Common myeloid progenitor, CD34-positive (primary cell): ENCODE measurements around the gene AFG3L2.

ENCODE experiments used
- CTCF ChIA-PET: fragments of 350-600 bp; sonication (Branson Sonifier 250); formaldehyde crosslinking; loops from one replicate; lab custom pipeline; 2021; ENCODE audit warnings: antibody characterized with exemption; lab: Charles Lee
- POLR2A ChIA-PET: fragments of 350-600 bp; sonication (Branson Sonifier 250); formaldehyde crosslinking; loops from one replicate; lab custom pipeline; 2021; ENCODE audit warnings: antibody characterized with exemption; lab: Charles Lee
- DNase-seq, 3 donors: peaks; one replicate each; pipeline versions ENCODE4 v3.0.0 to v3.0.0-alpha.2; 2013
- H3K27ac ChIP-seq, 2 experiments: 1 replicate in 1 of 2; 2 replicates in 1 of 2; pipeline ENCODE4 v1.7.0; 2013; ENCODE audit warnings: inconsistent platforms in 2 of 2, low read length in 2 of 2, mild to moderate bottlenecking in 2 of 2, low read depth in 1 of 2, moderate library complexity in 1 of 2; ENCODE audit not compliant: severe bottlenecking in 2 of 2, insufficient read depth in 1 of 2, poor library complexity in 1 of 2
- H3K27me3 ChIP-seq, 5 experiments: replicated peaks in 2 of 5; 1 replicate in 3 of 5; 2 replicates in 2 of 5; pipeline versions ENCODE4 v1.6.1 to v1.7.0; 2013; ENCODE audit warnings: low read length in 4 of 5, mild to moderate bottlenecking in 2 of 5, moderate library complexity in 2 of 5, inconsistent platforms in 1 of 5; ENCODE audit not compliant: insufficient read depth in 5 of 5, control insufficient read depth in 4 of 5
- H3K36me3 ChIP-seq, 4 experiments: 1 replicate in 2 of 4; 2 replicates in 2 of 4; pipeline versions ENCODE4 v1.6.1 to v1.7.0; 2013; ENCODE audit warnings: low read length in 3 of 4, control low read depth in 1 of 4, mild to moderate bottlenecking in 1 of 4; ENCODE audit not compliant: control insufficient read depth in 4 of 4, insufficient read depth in 4 of 4
- H3K4me1 ChIP-seq, 4 experiments: 1 replicate in 3 of 4; 2 replicates in 1 of 4; pipeline versions ENCODE4 v1.6.1 to v1.7.1; 2013; ENCODE audit warnings: low read length in 3 of 4, mild to moderate bottlenecking in 3 of 4, control low read depth in 1 of 4, inconsistent platforms in 1 of 4, moderate library complexity in 1 of 4; ENCODE audit not compliant: control insufficient read depth in 4 of 4, insufficient read depth in 4 of 4; ENCODE audit errors: control extremely low read depth in 1 of 4
- H3K4me3 ChIP-seq, 7 experiments: 1 replicate in 4 of 7; 2 replicates in 3 of 7; pipeline versions ENCODE4 v1.5.1 to v1.7.0; 2013; ENCODE audit warnings: mild to moderate bottlenecking in 7 of 7, low read length in 6 of 7, moderate library complexity in 6 of 7, inconsistent platforms in 2 of 7, low read depth in 2 of 7, control low read depth in 1 of 7; ENCODE audit not compliant: insufficient read depth in 4 of 7, control insufficient read depth in 1 of 7; ENCODE audit errors: extremely low read depth in 1 of 7
- H3K9me3 ChIP-seq, 5 experiments: 1 replicate in 4 of 5; 2 replicates in 1 of 5; pipeline versions ENCODE4 v1.6.1 to v1.7.1; 2013; ENCODE audit warnings: low read length in 4 of 5, mild to moderate bottlenecking in 2 of 5, inconsistent platforms in 1 of 5, low read depth in 1 of 5, moderate library complexity in 1 of 5; ENCODE audit not compliant: control insufficient read depth in 4 of 5, insufficient read depth in 2 of 5; ENCODE audit errors: control extremely low read depth in 1 of 5
- WGBS: methylation state at CpG from one replicate; pipeline ENCODE4 v1.1.5; 2013; ENCODE audit not compliant: insufficient coverage; 5-methylcytosine and 5-hydroxymethylcytosine counted together

The AFG3L2 gene

GRCh38 chr18:12399231-12399630 lies 22.2 kb upstream of the AFG3L2 start:
- Histone ChIP-seq H3K27me3 (no peaks in the 10 kb centered on the region), H3K36me3 (no peaks in the 10 kb centered on the region), H3K27ac (no peak overlapping the region), H3K4me1 (peaks cover 0 to 3% (median 1%) of the 10 kb centered on the region in 4 experiments), H3K9me3 (no peaks in the 10 kb centered on the region), H3K4me3 (no peak overlapping the region)
- 82% methylated on average over 5 of the region's 5 CpGs for WGBS
- ChIA-PET CTCF (no interaction called here), POLR2A (no interaction called here)
- DNase-seq, result no peak

DNA sequence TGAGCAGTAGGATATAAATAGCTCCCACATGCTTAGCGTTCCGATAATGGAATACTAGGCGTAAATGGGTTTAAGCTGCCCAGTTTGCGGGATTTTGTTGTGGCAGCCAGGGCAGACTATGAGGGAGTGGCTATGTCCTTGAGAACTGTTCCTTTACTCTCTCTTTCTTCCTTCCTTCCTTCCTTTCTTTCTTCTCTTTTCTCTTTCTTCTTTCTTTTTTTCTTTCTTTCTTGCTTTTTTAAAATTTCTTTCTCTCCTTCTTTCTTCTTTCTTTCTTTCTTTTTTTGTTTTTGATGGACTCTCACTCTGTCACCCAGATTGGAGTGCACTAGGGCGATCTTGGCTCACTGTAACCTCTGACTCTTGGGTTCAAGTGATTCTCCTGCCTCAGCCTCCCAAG lies 21.6 kb upstream of the AFG3L2 start:
- no peaks in the 10 kb centered on the region for H3K9me3 ChIP-seq
- H3K4me1 ChIP-seq, result peaks cover 0 to 3% (median under 1%) of the 10 kb centered on the region in 4 experiments
- no peak for DNase-seq
- ChIA-PET CTCF (interaction anchor here (0.9 kb wide), 1 partner anchor 24 kb away, joined by 4 read pairs; no protein-coding TSS in a partner anchor), POLR2A (no interaction called here)
- WGBS, result 92% methylated on average over 5 of the region's 5 CpGs
- no peaks in the 10 kb centered on the region for H3K36me3 ChIP-seq
- no peak overlapping the region for H3K27ac ChIP-seq
- no peak overlapping the region for H3K4me3 ChIP-seq
- no peaks in the 10 kb centered on the region for H3K27me3 ChIP-seq

GRCh38 chr18:12397793-12398192 lies 20.8 kb upstream of the AFG3L2 start:
- H3K4me1 ChIP-seq, result peaks cover 0 to 3% (median 0%) of the 10 kb centered on the region in 4 experiments
- 98% methylated on average over 6 of the region's 6 CpGs for WGBS
- no peak overlapping the region for H3K4me3 ChIP-seq
- ChIA-PET CTCF (interaction anchor here (0.9 to 1.3 kb wide), 3 partner anchors 8 to 253 kb away, joined by 3 to 5 read pairs (median 4); no protein-coding TSS in a partner anchor), POLR2A (no interaction called here)
- H3K27me3 ChIP-seq, result no peaks in the 10 kb centered on the region
- H3K27ac ChIP-seq, result no peak overlapping the region
- no peaks in the 10 kb centered on the region for H3K9me3 ChIP-seq
- no peaks in the 10 kb centered on the region for H3K36me3 ChIP-seq
- no peak for DNase-seq

DNA sequence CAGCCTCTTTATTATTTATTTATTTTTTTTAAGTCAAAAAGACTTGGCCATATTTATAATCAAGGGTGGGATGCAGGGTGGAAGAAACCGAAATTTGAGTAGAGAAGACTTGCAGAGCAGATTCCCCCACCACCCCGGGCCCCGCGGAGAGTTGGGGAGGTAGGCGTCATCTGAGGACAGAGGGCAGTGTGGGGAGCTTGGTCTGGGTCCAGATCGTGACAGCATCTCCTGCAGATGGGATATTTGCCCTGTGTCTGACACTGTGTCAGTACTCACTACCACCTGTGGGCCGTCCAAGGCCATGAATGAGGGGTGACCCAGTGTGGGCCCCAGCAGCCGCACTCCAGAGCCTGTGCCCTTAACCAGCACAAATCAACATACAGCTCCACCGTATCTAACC lies 20.2 kb upstream of the AFG3L2 start:
- peaks cover 0 to 3% (median 0%) of the 10 kb centered on the region in 4 experiments for H3K4me1 ChIP-seq
- no peaks in the 10 kb centered on the region for H3K27me3 ChIP-seq
- H3K9me3 ChIP-seq, result no peaks in the 10 kb centered on the region
- ChIA-PET CTCF (interaction anchor here (1.1 to 1.3 kb wide), 2 partner anchors 9 to 253 kb away, joined by 3 to 5 read pairs; no protein-coding TSS in a partner anchor), POLR2A (no interaction called here)
- no peak overlapping the region for H3K27ac ChIP-seq
- WGBS, result 90% methylated on average over 2 of the region's 9 CpGs
- H3K4me3 ChIP-seq, result no peak overlapping the region
- DNase-seq, result no peak
- no peaks in the 10 kb centered on the region for H3K36me3 ChIP-seq

DNA sequence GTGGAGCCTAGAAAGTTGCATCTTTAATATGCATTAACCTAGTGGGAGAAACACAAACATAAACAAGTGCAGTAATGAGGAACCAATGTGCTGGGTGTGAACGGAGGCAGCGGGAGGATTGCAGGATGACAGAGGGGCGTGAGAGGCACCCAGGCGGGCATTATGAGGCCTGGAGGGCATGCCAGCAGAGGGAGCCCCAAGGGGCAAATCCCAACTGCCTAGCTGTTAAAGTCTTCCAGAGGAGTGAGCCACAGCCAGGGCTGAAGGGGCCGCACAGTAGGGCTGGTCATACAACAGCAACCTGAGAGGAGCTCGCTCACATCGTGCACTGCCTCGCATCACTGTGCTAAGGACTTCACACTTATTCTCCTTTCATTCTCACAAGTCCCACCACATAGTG lies 17.4 kb upstream of the AFG3L2 start:
- Histone ChIP-seq H3K4me1 (peaks cover 0 to 4% (median 0%) of the 10 kb centered on the region in 4 experiments), H3K9me3 (no peaks in the 10 kb centered on the region), H3K27ac (no peak overlapping the region), H3K36me3 (no peaks in the 10 kb centered on the region), H3K27me3 (no peaks in the 10 kb centered on the region), H3K4me3 (no peak overlapping the region)
- DNase-seq, result peak; percentile 57 to 69 (median 64)
- ChIA-PET POLR2A (interaction anchor here (0.5 kb wide), 1 partner anchor 11 kb away, joined by 4 read pairs; no protein-coding TSS in a partner anchor), CTCF (interaction anchor here (0.6 to 7.5 kb wide), 12 partner anchors 10 to 349 kb away, joined by 3 to 111 read pairs (median 6); partner anchors contain the start of gene PRELID3A)
- 45% methylated on average over 8 of the region's 8 CpGs for WGBS

GRCh38 chr18:12393998-12394397 lies 17.0 kb upstream of the AFG3L2 start:
- no peaks in the 10 kb centered on the region for H3K27me3 ChIP-seq
- H3K9me3 ChIP-seq, result no peaks in the 10 kb centered on the region
- POLR2A ChIA-PET, result interaction anchor here (0.5 kb wide), 1 partner anchor 11 kb away, joined by 4 read pairs; no protein-coding TSS in a partner anchor
- 100% methylated on average over 6 of the region's 6 CpGs for WGBS
- no peak for DNase-seq
- H3K4me1 ChIP-seq, result peaks cover 0 to 4% (median 0%) of the 10 kb centered on the region in 4 experiments
- H3K36me3 ChIP-seq, result no peaks in the 10 kb centered on the region
- no peak overlapping the region for H3K27ac ChIP-seq
- CTCF ChIA-PET, result interaction anchor here (0.8 to 7.5 kb wide), 17 partner anchors 10 to 350 kb away, joined by 3 to 111 read pairs (median 5); partner anchors contain the start of genes CEP76 and PRELID3A
- H3K4me3 ChIP-seq, result no peak overlapping the region

GRCh38 chr18:12393510-12393909 lies 16.5 kb upstream of the AFG3L2 start:
- no peaks in the 10 kb centered on the region for H3K36me3 ChIP-seq
- ChIA-PET CTCF (interaction anchor here (0.8 to 7.5 kb wide), 22 partner anchors 9 to 350 kb away, joined by 3 to 111 read pairs (median 4); partner anchors contain the start of genes AFG3L2, CEP76 and PRELID3A), POLR2A (interaction anchor here (0.6 kb wide), 1 partner anchor 26 kb away, joined by 3 read pairs; no protein-coding TSS in a partner anchor)

More at GRCh38 chr18:12393510-12393909, 16.5 kb upstream of the AFG3L2 start:
- Histone ChIP-seq H3K4me3 (no peak overlapping the region), H3K9me3 (no peaks in the 10 kb centered on the region), H3K27me3 (no peaks in the 10 kb centered on the region), H3K4me1 (peaks cover 0 to 4% (median 0%) of the 10 kb centered on the region in 4 experiments), H3K27ac (no peak overlapping the region)
- no CpG with 5 or more reads among the region's 3 CpGs for WGBS
- no peak for DNase-seq
